ENCODE measurements around the gene CTDP1.
"Not testable (repeated sequence)": the region's sequence is repeated elsewhere in the genome, so short reads cannot be mapped to it uniquely, and the experiment has no call there.

The CTDP1 gene

GRCh38 chr18:79682894-79683625, 3.5 kb downstream of the CTDP1 start:
- DNase-seq, result no peak

DNA sequence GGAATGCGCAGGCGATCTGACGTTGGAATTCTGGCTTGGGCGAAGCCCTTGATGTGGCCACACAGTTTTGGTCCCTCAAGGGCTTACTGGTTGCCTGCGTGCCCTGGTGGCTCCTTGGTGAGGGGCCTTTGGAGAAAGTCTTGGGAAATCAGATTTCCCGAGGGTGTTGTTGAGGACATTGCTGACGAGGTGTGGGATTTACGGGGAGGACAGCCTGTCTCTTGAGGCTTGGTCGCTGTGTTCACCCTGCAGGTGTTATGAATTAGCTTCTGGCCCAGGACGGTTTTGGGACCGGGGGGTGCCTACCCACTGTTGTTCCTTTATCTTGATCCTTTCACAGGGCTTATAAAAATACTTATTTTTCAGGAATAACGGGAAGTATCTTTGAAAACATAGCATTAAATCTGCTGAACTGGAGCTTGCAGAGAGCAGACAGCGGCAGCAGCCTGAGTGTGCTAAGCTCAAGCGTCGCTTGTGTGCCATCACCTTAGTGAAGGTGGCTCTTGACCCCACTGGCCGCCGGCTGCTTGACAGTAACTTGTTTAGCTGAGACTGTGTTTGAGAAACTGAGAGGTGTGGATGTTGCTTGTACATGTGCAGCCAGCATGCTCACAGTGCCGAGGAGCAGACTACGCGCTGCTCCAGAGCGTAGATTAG, 4.2 kb downstream of the CTDP1 start:
- no peak for DNase-seq

GRCh38 chr18:79684283-79684631, 4.7 kb downstream of the CTDP1 start:
- no peak for DNase-seq

DNA sequence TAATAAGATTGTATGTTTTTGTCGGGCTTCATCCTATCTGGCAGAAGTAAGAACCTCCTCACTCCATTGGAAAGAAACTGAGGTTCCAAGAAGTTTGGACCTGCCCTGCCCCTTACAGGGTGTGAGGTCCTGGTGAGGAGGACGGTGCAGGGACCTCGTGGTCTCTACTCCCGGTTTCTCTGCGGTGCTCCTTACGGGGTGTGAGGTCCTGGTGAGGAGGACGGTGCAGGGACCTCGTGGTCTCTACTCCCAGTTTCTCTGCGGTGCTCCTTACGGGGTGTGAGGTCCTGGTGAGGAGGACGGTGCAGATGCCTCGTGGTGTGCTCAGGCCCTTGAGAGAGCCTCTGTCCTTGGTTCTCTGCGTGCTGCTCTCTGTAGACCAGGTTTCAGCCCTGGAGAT, 5.2 kb downstream of the CTDP1 start:
- no peak for DNase-seq

GRCh38 chr18:79685281-79685680, 5.7 kb downstream of the CTDP1 start:
- no peak for DNase-seq

DNA sequence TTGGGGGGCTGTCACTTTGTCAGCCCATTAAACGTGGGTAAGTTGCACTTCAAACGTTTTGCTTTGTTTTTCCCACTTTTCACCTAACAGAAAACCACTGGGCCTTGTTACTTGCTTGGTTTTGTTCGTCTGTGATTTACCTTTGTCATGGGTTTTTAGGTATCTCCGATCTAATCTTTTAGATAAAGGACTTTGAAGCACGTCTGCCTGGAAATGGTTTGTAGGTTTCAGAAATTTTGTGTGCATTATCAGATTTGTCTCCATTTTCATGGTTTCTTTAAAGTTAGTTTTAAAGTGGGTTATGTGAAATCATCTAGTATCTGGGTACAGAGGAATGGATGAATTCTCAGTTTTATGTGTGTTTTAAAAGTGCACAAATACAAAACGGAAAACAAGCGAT, 6.4 kb downstream of the CTDP1 start:
- no peak for DNase-seq

- DNase-seq, result no peak
These were observed 8.2 kb downstream of the CTDP1 start for GRCh38 chr18:79687806-79688205.

DNA sequence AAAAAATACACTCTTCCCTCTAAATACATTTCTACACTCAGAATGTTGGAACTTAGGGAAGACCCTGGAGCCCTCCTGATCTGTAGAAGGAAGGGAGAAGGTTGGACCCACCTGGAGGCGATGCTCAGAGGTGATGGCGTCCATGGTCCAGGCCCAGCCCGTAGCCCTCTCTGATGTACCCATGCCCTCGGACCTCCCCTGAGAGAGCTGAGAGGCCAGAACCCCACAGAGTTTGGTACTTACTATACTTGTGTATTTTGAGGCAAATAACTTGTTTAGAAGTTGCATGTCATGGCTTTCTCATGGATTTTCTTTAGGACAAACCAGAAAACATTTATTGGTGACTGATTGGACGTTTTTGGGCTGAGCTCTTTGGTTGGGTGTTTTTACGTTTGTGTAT, 10.5 kb downstream of the CTDP1 start:
- DNase-seq, result no peak

GRCh38 chr18:79690586-79691482, 11.2 kb downstream of the CTDP1 start:
- DNase-seq, result no peak

DNA sequence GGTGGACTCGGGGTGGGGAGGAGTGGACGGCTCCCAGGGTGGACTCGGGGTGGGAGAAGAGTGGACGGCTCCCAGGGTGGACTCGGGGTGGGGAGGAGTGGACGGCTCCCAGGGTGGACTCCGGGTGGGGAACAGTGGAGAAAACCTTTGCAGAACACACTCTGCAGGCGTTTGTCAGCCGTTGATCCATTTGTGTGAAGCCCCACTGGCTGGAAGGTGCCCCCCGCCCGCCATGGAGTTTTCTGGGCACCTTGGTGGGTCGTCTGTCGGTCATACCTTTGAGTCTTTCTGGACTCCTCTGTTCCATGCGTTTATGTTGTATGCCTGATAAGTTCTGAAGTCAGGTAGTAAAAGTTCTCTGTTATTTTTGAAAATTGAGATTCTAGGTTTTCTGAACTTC, 12.5 kb downstream of the CTDP1 start:
- DNase-seq, result no peak

DNA sequence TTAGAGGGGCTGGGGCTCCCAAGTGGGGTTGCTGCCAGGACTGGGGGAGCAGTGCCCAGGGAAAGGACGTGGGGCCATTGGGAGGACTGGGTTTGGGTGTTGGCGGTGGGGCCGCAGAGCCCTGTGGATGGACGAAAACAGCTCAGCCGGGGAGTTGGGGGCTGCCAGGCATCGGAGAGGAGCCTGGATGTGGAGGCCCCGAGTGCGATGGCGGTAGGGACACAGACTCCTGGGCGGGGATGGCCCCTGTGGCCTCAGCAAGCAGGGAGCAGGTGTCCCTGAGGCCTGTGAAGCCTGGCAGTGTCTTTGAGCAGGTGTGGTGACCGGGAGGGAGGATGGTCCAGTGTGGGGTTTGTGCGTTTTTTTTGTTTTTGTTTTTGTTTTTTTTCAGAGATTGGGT, 13.3 kb downstream of the CTDP1 start:
- no peak for DNase-seq

DNA sequence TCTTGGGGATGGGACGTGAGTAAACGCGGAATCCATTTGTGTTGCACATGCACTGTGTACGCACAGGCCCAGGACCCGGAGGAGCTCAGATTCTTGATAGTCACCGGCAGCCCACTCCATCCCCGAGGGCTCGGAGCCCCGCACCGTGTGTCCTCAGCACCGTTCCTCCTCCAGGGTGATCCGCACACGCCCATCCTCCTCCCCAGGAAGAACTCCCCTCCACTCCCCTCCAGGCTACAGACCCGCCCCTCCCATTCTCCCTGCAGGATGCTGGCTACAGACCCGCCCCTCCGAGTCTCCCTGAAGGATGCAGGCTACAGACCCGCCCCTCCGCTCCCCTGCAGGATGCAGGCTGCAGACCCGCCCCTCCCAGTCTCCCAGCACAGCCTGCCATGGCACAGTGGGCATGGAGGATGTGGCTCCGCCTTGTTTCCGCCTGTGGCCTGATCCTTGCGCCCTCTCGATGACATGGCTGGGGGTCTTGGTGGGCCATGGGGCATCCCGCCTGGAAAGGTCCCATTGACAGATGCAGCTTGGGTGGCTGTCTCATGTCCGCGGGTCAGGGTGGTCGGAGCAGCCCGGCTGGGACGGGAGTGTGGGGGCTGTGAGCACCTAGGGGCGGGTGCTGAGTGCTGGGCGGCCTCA, 14.1 kb downstream of the CTDP1 start:
- DNase-seq, result no peak

GRCh38 chr18:79694206-79694894, 14.7 kb downstream of the CTDP1 start:
- DNase-seq, result not testable (repeated sequence)

DNA sequence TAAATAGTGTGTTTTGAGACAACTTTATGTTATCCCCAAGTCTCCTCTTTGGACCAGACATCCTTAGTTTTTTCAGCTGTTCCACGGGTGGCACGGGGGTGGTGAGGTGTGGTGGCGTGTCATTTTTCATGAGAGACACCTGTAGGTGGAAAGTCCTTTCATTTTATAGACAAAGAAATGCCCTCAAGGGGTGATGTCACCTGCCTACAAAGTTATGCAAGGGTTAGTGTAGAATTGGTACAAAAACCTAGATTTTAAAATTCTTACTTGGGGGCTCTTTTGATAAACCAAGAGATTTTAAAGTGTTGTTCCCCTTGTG, 15.3 kb downstream of the CTDP1 start:
- no peak for DNase-seq

GRCh38 chr18:79695269-79695668, 15.7 kb downstream of the CTDP1 start:
- no peak for DNase-seq

- no peak for DNase-seq
These were observed 16.6 kb downstream of the CTDP1 start for GRCh38 chr18:79695856-79696850.

DNA sequence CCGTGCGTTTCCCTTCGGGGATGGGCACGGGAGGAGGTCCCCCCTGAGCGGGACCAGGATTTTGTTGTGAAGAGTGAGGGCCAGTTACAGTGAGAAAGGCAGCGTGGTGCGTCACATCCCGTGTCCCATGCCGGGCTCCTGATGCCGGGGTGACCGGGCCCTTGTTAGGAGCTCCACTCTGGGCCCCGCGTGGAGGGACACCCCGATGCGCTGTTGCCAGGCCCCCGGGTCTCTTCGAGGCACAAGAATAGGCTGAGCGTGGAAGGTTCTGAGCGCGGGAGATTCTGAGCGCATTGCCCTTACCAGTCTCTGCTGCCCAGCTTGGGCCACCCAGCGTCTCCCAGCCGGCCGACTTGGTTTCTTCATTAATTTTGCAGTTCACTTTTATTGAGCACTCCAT, 17.6 kb downstream of the CTDP1 start:
- DNase-seq, result no peak

DNA sequence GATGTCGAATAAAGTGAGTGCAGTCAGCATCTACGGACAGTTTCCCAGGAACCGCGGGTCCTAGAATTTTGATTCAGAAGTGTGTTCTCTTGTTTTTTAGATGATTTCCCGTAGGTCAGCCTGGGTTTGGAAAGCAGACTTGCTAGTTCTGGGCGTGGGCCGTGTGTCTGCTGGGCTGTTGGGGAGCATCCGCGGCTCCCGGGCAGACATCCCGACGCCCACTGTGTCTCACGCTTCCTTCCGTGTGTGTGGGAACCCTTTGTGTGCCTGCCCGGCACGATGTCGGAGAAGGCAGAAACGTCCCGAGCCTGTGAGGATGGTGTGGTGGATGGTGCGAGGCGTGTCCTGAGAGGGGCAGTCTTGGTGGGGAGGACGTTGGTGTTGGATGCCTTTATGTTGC, 18.4 kb downstream of the CTDP1 start:
- no peak for DNase-seq

DNA sequence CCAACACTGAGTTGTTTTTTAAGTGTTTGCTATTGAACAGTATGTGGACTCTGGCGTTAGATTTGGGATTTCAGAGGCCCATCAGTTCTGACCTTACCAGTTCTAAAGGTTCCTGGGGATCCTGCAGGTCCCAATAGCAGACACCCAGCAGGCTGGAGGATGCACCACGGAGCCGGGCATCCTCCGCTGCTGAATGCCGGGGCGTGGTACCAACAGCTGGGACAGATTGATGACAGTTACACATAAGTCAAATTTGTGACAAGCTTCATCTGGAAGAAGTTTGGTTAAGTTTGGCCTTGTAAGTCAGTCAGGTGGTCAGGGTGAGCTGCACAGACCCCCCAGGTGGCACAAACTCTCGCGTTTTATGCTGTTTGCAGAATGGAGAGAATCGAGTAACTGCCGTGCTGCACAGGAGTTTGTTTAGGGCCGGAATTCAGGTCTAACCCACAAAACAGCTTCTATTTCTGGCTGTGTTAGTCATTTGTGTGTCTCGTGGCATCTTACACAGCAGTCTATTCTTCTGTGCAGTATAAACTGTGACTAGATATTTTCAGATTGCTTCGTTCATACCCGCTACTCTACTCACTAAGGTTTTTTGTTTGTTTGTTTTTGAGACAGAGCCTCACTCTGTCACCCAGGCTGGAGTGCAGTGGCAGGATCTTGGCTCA, 19.2 kb downstream of the CTDP1 start:
- DNase-seq, result no peak

DNA sequence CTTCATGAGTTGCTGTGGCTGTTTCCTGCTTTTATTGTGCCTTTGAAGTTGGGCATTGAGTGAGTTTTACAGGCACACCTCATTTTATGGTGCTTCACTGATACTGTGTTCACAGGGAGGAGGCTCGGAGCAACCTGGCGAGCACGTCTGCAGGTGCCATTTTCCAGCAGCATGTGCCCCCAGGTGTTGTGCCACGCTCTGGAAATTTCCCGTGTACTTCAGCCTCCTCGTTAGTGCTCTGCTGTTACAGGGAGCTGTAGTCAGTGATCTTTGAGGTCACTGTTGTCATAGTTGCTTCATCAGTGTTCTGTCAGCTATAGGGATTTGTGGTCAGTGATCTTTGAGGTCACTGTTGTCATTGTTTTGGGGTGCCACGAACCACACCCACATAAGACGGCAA, 20.1 kb downstream of the CTDP1 start:
- no peak for DNase-seq

- DNase-seq, result no peak
These were observed 23.3 kb downstream of the CTDP1 start for GRCh38 chr18:79702906-79703305.

Data from C1 segment of cervical spinal cord (tissue), 14 donors.